ENCODE results near the gene ZNF473. TPM values are rescaled to one million over a fixed set of nuclear protein-coding genes. Genes with fewer than 3 reads are reported as not detected.

ZNF473 gene
- total RNA-seq, 1 experiment from 2014 or later, result 12.0 TPM

- Histone ChIP-seq H3K36me3 (peaks cover 75% of the 10 kb centered on the region), H3K9me3 (no peaks in the 10 kb centered on the region), H3K4me3 (no peak overlapping the region), H3K27me3 (no peaks in the 10 kb centered on the region)
- no peak for DNase-seq
Measured at GRCh38 chr19:50000038-50000840, 25.6 kb upstream of the ZNF473 start.

- Histone ChIP-seq H3K4me3 (no peak overlapping the region), H3K27me3 (no peaks in the 10 kb centered on the region), H3K9me3 (no peaks in the 10 kb centered on the region), H3K36me3 (peaks cover 81% of the 10 kb centered on the region)
- DNase-seq, result no peak
Measured at GRCh38 chr19:50000841-50001557, 24.8 kb upstream of the ZNF473 start.

GRCh38 chr19:50001775-50002174 is 24.0 kb upstream of the ZNF473 start:
- peaks cover 80% of the 10 kb centered on the region for H3K36me3 ChIP-seq

GRCh38 chr19:50002386-50002960 is 23.3 kb upstream of the ZNF473 start:
- H3K9me3 ChIP-seq, result no peaks in the 10 kb centered on the region
- no peak overlapping the region for H3K4me3 ChIP-seq
- peaks cover 81% of the 10 kb centered on the region for H3K36me3 ChIP-seq
- H3K27me3 ChIP-seq, result no peaks in the 10 kb centered on the region
- DNase-seq, result no peak

More at GRCh38 chr19:50001775-50002174, 24.0 kb upstream of the ZNF473 start:
- Histone ChIP-seq H3K27me3 (no peaks in the 10 kb centered on the region), H3K9me3 (no peaks in the 10 kb centered on the region), H3K4me3 (no peak overlapping the region)
- no peak for DNase-seq

- no peak for DNase-seq
- Histone ChIP-seq H3K27me3 (no peaks in the 10 kb centered on the region), H3K36me3 (peaks cover 83% of the 10 kb centered on the region), H3K4me3 (no peak overlapping the region), H3K9me3 (no peaks in the 10 kb centered on the region)
Measured at GRCh38 chr19:50003254-50003788, 22.5 kb upstream of the ZNF473 start.

- Histone ChIP-seq H3K9me3 (no peaks in the 10 kb centered on the region), H3K36me3 (peaks cover 81% of the 10 kb centered on the region), H3K27me3 (no peaks in the 10 kb centered on the region), H3K4me3 (no peak overlapping the region)
- peak; percentile 93 for DNase-seq
Measured at GRCh38 chr19:50003810-50004419, 21.9 kb upstream of the ZNF473 start.

- Histone ChIP-seq H3K9me3 (no peaks in the 10 kb centered on the region), H3K27me3 (no peaks in the 10 kb centered on the region), H3K4me3 (no peak overlapping the region), H3K36me3 (peaks cover 75% of the 10 kb centered on the region)
- DNase-seq, result no peak
Measured at GRCh38 chr19:50005428-50005827, 20.4 kb upstream of the ZNF473 start.

- Histone ChIP-seq H3K4me3 (no peak overlapping the region), H3K27me3 (no peaks in the 10 kb centered on the region), H3K9me3 (no peaks in the 10 kb centered on the region), H3K36me3 (peaks cover 64% of the 10 kb centered on the region)
- no peak for DNase-seq
Measured at GRCh38 chr19:50007170-50007569, 18.6 kb upstream of the ZNF473 start.

- Histone ChIP-seq H3K36me3 (peaks cover 58% of the 10 kb centered on the region), H3K27me3 (no peaks in the 10 kb centered on the region), H3K4me3 (no peak overlapping the region), H3K9me3 (no peaks in the 10 kb centered on the region)
- no peak for DNase-seq
Measured at GRCh38 chr19:50007947-50008346, 17.9 kb upstream of the ZNF473 start.

GRCh38 chr19:50008532-50008931 is 17.3 kb upstream of the ZNF473 start:
- Histone ChIP-seq H3K9me3 (no peaks in the 10 kb centered on the region), H3K4me3 (no peak overlapping the region), H3K36me3 (peaks cover 58% of the 10 kb centered on the region), H3K27me3 (no peaks in the 10 kb centered on the region)
- DNase-seq, result no peak

- Histone ChIP-seq H3K36me3 (peaks cover 64% of the 10 kb centered on the region), H3K27me3 (no peaks in the 10 kb centered on the region)
- DNase-seq, result no peak
Measured at GRCh38 chr19:50016225-50016807, 9.5 kb upstream of the ZNF473 start.

GRCh38 chr19:50020481-50020880 is 5.3 kb upstream of the ZNF473 start:
- Histone ChIP-seq H3K36me3 (peaks cover 44% of the 10 kb centered on the region), H3K27me3 (no peaks in the 10 kb centered on the region), H3K9me3 (no peaks in the 10 kb centered on the region), H3K4me3 (no peak overlapping the region)
- no peak for DNase-seq

More at GRCh38 chr19:50016225-50016807, 9.5 kb upstream of the ZNF473 start:
- Histone ChIP-seq H3K9me3 (no peaks in the 10 kb centered on the region), H3K4me3 (no peak overlapping the region)

- 0 out of 2 replicates have a peak, but pooled peaks cover 2% of the 10 kb centered on the region for H3K9me3 ChIP-seq
- no peak overlapping the region for H3K4me3 ChIP-seq
- peaks cover 34% of the 10 kb centered on the region for H3K36me3 ChIP-seq
- H3K27me3 ChIP-seq, result no peaks in the 10 kb centered on the region
- no peak for DNase-seq
Measured at GRCh38 chr19:50022823-50023222, 3.0 kb upstream of the ZNF473 start.

GRCh38 chr19:50024719-50025021 is 1.1 kb upstream of the ZNF473 start:
- Histone ChIP-seq H3K27me3 (no peaks in the 10 kb centered on the region), H3K4me3 (peak overlapping the region; percentile 91), H3K9me3 (0 out of 2 replicates have a peak, but pooled peaks cover 4% of the 10 kb centered on the region), H3K36me3 (peaks cover 36% of the 10 kb centered on the region)
- DNase-seq, result no peak

- Histone ChIP-seq H3K36me3 (peaks cover 40% of the 10 kb centered on the region), H3K4me3 (peak within 1 kb of the TSS; percentile 91), H3K9me3 (0 out of 2 replicates have a peak, but pooled peaks cover 4% of the 10 kb centered on the region), H3K27me3 (no peaks in the 10 kb centered on the region)
- DNase-seq, result peak; percentile 99
Measured at GRCh38 chr19:50025022-50025793, 597 bp upstream of the ZNF473 start, which contains the start of gene VRK3. VRK3 (minus strand) TSS chr19:50025372; CDS start chr19:50016162, 9,210 bp downstream.

- Histone ChIP-seq H3K9me3 (0 out of 2 replicates have a peak, but pooled peaks cover 8% of the 10 kb centered on the region), H3K36me3 (peaks cover 48% of the 10 kb centered on the region), H3K4me3 (peak overlapping the region; percentile 91), H3K27me3 (no peaks in the 10 kb centered on the region)
- no peak for DNase-seq
Measured at GRCh38 chr19:50026550-50026906, 723 bp downstream of the ZNF473 start.

Measured in MG63 (cell line).